Effector memory CD4-positive, alpha-beta T cell (primary cell): ENCODE data around the gene ELMO2.

Source experiments
- DNase-seq, 3 donors: peaks; one replicate each; pipeline ENCODE4 v3.0.0-alpha.2; 2020
- H3K27ac ChIP-seq: 2 replicates; pipeline ENCODE4 v1.7.0; 2013; ENCODE audit warnings: mild to moderate bottlenecking, low read length, moderate library complexity; ENCODE audit not compliant: insufficient read depth, poor library complexity, severe bottlenecking
- H3K27me3 ChIP-seq: replicated peaks from 2 replicates; pipeline ENCODE4 v1.7.0; 2013; ENCODE audit warnings: mild to moderate bottlenecking, low read length; ENCODE audit not compliant: insufficient read depth, control insufficient read depth, poor library complexity, severe bottlenecking
- H3K36me3 ChIP-seq: 2 replicates; pipeline ENCODE4 v1.7.0; 2013; ENCODE audit warnings: mild to moderate bottlenecking, low read length, moderate library complexity; ENCODE audit not compliant: control insufficient read depth, insufficient read depth
- H3K4me1 ChIP-seq: 2 replicates; pipeline ENCODE4 v1.7.0; 2013; ENCODE audit warnings: low read length, mild to moderate bottlenecking; ENCODE audit not compliant: control insufficient read depth, insufficient read depth, poor library complexity, severe bottlenecking
- H3K4me3 ChIP-seq: 2 replicates; pipeline ENCODE4 v1.7.0; 2013; ENCODE audit warnings: low read length, low read depth, mild to moderate bottlenecking; ENCODE audit not compliant: insufficient read depth, poor library complexity, severe bottlenecking
- H3K9me3 ChIP-seq: 2 replicates; pipeline ENCODE4 v1.7.0; 2013; ENCODE audit warnings: mild to moderate bottlenecking, low read length, moderate library complexity; ENCODE audit not compliant: control insufficient read depth

ELMO2 gene

GRCh38 chr20:46362921-46363867 is 43.2 kb downstream of the ELMO2 start:
- peak overlapping the region; percentile 96 for H3K4me3 ChIP-seq
- H3K27ac ChIP-seq: peak overlapping the region; percentile 100
- H3K36me3 ChIP-seq: peaks cover 23% of the 10 kb centered on the region
- H3K4me1 ChIP-seq: peaks cover 68% of the 10 kb centered on the region
- no peaks in the 10 kb centered on the region for H3K9me3 ChIP-seq
- no peaks in the 10 kb centered on the region for H3K27me3 ChIP-seq
- DNase-seq: no peak

- Histone ChIP-seq H3K27ac (peak overlapping the region; percentile 50), H3K36me3 (peaks cover 17% of the 10 kb centered on the region), H3K4me3 (no peak overlapping the region), H3K9me3 (no peaks in the 10 kb centered on the region), H3K4me1 (peaks cover 71% of the 10 kb centered on the region), H3K27me3 (no peaks in the 10 kb centered on the region)
- DNase-seq: no peak
Measured at GRCh38 chr20:46361811-46362210, 44.6 kb downstream of the ELMO2 start.

- Histone ChIP-seq H3K36me3 (peaks cover 13% of the 10 kb centered on the region), H3K4me1 (peaks cover 71% of the 10 kb centered on the region), H3K27me3 (no peaks in the 10 kb centered on the region), H3K27ac (peak overlapping the region; percentile 50), H3K4me3 (no peak overlapping the region), H3K9me3 (no peaks in the 10 kb centered on the region)
- peak; percentile 42 to 54 (median 45) for DNase-seq
Measured at GRCh38 chr20:46361381-46361780, 45.0 kb downstream of the ELMO2 start.

- Histone ChIP-seq H3K9me3 (no peaks in the 10 kb centered on the region), H3K4me1 (peaks cover 52% of the 10 kb centered on the region), H3K4me3 (no peak overlapping the region), H3K36me3 (peaks cover 26% of the 10 kb centered on the region), H3K27me3 (no peaks in the 10 kb centered on the region), H3K27ac (peak overlapping the region; percentile 3)
- no peak for DNase-seq
Measured at GRCh38 chr20:46359233-46359751, 47.1 kb downstream of the ELMO2 start.

GRCh38 chr20:46358346-46359058 is 47.9 kb downstream of the ELMO2 start:
- Histone ChIP-seq H3K4me1 (peaks cover 48% of the 10 kb centered on the region), H3K27me3 (no peaks in the 10 kb centered on the region), H3K4me3 (no peak overlapping the region), H3K36me3 (peaks cover 26% of the 10 kb centered on the region), H3K9me3 (no peaks in the 10 kb centered on the region), H3K27ac (no peak overlapping the region)
- DNase-seq: no peak

- Histone ChIP-seq H3K27me3 (no peaks in the 10 kb centered on the region), H3K4me3 (no peak overlapping the region), H3K27ac (peak overlapping the region; percentile 18), H3K36me3 (peaks cover 27% of the 10 kb centered on the region), H3K4me1 (peaks cover 35% of the 10 kb centered on the region), H3K9me3 (no peaks in the 10 kb centered on the region)
- no peak for DNase-seq
Measured at GRCh38 chr20:46357030-46357514, 49.3 kb downstream of the ELMO2 start.

- no peak overlapping the region for H3K4me3 ChIP-seq
- H3K36me3 ChIP-seq: peaks cover 34% of the 10 kb centered on the region
- H3K27ac ChIP-seq: peak overlapping the region; percentile 18
Measured at GRCh38 chr20:46356195-46357029, 50.0 kb downstream of the ELMO2 start.

GRCh38 chr20:46355778-46356177 is 50.6 kb downstream of the ELMO2 start:
- no peak overlapping the region for H3K4me3 ChIP-seq
- peaks cover 22% of the 10 kb centered on the region for H3K4me1 ChIP-seq
- H3K36me3 ChIP-seq: peaks cover 40% of the 10 kb centered on the region
- no peaks in the 10 kb centered on the region for H3K9me3 ChIP-seq
- DNase-seq: no peak
- no peaks in the 10 kb centered on the region for H3K27me3 ChIP-seq
- H3K27ac ChIP-seq: no peak overlapping the region

More at GRCh38 chr20:46356195-46357029, 50.0 kb downstream of the ELMO2 start:
- H3K27me3 ChIP-seq: no peaks in the 10 kb centered on the region
- H3K4me1 ChIP-seq: peaks cover 28% of the 10 kb centered on the region
- no peak for DNase-seq
- H3K9me3 ChIP-seq: no peaks in the 10 kb centered on the region

- Histone ChIP-seq H3K27ac (no peak overlapping the region), H3K36me3 (peaks cover 45% of the 10 kb centered on the region), H3K4me1 (peaks cover 18% of the 10 kb centered on the region), H3K9me3 (no peaks in the 10 kb centered on the region), H3K4me3 (no peak overlapping the region), H3K27me3 (no peaks in the 10 kb centered on the region)
- DNase-seq: no peak
Measured at GRCh38 chr20:46354920-46355654, 51.3 kb downstream of the ELMO2 start.
